ENCODE measurements around the gene ESRRA. TPM values are rescaled to one million over a fixed set of nuclear protein-coding genes. Genes with fewer than 3 reads are reported as not detected.
A peak's percentile ranks its signal among the peaks of the same experiment; 100 is the strongest.

The ESRRA gene
- total and polyA plus RNA-seq, 10 of the 15 experiments (the other 5 are each of a cell fraction or from before 2014, with no cell fraction given): 0.32 to 48.9 (median 12.6) TPM

DNA sequence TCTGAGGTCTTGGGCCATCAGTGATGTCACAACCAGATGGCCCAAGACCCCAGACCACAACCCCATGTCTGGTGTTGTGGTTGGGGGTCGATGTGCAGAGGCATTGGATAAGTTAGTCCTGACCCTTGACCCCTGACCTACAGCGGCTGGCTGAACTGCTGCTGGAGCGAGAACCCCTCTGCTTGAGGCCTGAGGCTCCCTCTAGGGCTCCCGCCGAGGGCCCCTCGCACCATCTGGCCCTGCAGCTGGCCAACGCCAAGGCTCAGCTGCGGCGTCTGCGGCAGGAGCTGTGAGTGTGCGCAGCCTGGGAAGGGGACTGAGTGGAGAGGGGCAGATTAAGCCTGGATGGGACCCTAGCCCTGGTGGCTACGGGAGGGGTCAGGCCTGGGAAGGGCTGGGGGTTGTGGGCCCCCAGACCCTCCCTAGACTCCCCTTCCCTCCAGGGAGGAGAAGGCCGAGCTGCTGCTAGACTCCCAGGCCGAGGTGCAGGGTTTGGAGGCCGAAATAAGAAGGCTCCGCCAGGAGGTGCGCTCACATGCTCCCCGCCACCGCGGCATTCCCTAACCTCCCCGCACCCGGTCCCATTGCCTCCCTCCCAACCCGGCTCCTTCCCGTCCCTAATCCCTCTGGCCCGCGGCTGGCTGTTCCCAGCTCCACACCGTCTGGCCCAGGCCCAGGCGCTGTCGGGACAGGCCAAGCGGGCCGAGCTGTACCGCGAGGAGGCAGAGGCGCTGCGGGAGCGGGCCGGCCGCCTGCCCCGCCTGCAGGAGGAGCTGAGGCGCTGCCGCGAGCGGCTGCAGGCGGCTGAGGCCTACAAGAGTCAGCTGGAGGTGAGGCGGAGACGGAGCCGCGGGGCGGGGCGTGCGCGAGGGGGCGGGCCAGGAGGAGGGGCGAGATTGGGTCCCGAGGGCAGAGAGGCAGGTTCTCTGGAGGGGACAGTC is 36.8 kb downstream of the ESRRA start (continued):
- TF ChIP-seq NR2C1 (IDR thresholded peaks at IDR 0.05): peak; percentile 55
- peak; percentile 65; the same call in 1 of the 2 replicates for TF ChIP-seq TCF12 (IDR thresholded peaks at IDR 0.05; ENCODE audit: low read depth, low read length)
- TF ChIP-seq POLR2A (IDR thresholded peaks at IDR 0.05; ENCODE audit: low read depth, low read length): peak; percentile 47; the same call in 1 of the 2 replicates
- TF ChIP-seq SIN3A (IDR thresholded peaks at IDR 0.05; ENCODE audit: low read depth, low read length): no peak
- no peak for TF ChIP-seq ZNF274 (IDR thresholded peaks at IDR 0.05; ENCODE audit: insufficient read depth, insufficient read length)
- no peak for TF ChIP-seq BACH1 (IDR thresholded peaks at IDR 0.05; ENCODE audit: borderline replicate concordance)
- TF ChIP-seq, protein P1, sequence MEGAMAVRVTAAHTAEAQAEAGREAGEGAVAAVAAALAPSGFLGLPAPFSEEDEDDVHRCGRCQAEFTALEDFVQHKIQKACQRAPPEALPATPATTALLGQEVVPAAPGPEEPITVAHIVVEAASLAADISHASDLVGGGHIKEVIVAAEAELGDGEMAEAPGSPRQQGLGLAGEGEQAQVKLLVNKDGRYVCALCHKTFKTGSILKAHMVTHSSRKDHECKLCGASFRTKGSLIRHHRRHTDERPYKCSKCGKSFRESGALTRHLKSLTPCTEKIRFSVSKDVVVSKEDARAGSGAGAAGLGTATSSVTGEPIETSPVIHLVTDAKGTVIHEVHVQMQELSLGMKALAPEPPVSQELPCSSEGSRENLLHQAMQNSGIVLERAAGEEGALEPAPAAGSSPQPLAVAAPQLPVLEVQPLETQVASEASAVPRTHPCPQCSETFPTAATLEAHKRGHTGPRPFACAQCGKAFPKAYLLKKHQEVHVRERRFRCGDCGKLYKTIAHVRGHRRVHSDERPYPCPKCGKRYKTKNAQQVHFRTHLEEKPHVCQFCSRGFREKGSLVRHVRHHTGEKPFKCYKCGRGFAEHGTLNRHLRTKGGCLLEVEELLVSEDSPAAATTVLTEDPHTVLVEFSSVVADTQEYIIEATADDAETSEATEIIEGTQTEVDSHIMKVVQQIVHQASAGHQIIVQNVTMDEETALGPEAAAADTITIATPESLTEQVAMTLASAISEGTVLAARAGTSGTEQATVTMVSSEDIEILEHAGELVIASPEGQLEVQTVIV (IDR thresholded peaks at IDR 0.05; ENCODE audit: borderline replicate concordance, partially characterized antibody): no peak
- TF ChIP-seq LARP7 (IDR thresholded peaks at IDR 0.05): no peak
- TF ChIP-seq NFYA (IDR thresholded peaks at IDR 0.05; ENCODE audit: borderline replicate concordance, low read depth, low read length): no peak
- TF ChIP-seq, protein P2, sequence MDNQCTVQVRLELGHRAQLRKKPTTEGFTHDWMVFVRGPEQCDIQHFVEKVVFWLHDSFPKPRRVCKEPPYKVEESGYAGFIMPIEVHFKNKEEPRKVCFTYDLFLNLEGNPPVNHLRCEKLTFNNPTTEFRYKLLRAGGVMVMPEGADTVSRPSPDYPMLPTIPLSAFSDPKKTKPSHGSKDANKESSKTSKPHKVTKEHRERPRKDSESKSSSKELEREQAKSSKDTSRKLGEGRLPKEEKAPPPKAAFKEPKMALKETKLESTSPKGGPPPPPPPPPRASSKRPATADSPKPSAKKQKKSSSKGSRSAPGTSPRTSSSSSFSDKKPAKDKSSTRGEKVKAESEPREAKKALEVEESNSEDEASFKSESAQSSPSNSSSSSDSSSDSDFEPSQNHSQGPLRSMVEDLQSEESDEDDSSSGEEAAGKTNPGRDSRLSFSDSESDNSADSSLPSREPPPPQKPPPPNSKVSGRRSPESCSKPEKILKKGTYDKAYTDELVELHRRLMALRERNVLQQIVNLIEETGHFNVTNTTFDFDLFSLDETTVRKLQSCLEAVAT (IDR thresholded peaks at IDR 0.05): no peak
- TF ChIP-seq ZNF622 (IDR thresholded peaks at IDR 0.05): no peak
- TF ChIP-seq FOS (IDR thresholded peaks at IDR 0.05; ENCODE audit: borderline replicate concordance, extremely low read depth, insufficient read length): no peak
- TF ChIP-seq, protein P3, sequence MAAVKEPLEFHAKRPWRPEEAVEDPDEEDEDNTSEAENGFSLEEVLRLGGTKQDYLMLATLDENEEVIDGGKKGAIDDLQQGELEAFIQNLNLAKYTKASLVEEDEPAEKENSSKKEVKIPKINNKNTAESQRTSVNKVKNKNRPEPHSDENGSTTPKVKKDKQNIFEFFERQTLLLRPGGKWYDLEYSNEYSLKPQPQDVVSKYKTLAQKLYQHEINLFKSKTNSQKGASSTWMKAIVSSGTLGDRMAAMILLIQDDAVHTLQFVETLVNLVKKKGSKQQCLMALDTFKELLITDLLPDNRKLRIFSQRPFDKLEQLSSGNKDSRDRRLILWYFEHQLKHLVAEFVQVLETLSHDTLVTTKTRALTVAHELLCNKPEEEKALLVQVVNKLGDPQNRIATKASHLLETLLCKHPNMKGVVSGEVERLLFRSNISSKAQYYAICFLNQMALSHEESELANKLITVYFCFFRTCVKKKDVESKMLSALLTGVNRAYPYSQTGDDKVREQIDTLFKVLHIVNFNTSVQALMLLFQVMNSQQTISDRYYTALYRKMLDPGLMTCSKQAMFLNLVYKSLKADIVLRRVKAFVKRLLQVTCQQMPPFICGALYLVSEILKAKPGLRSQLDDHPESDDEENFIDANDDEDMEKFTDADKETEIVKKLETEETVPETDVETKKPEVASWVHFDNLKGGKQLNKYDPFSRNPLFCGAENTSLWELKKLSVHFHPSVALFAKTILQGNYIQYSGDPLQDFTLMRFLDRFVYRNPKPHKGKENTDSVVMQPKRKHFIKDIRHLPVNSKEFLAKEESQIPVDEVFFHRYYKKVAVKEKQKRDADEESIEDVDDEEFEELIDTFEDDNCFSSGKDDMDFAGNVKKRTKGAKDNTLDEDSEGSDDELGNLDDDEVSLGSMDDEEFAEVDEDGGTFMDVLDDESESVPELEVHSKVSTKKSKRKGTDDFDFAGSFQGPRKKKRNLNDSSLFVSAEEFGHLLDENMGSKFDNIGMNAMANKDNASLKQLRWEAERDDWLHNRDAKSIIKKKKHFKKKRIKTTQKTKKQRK (IDR thresholded peaks at IDR 0.05; ENCODE audit: low read depth, low read length): no peak
- peak; percentile 23; the same call in 1 of the 2 replicates for TF ChIP-seq RAD21 (IDR thresholded peaks at IDR 0.05; ENCODE audit: insufficient read depth, low read depth, low read length)
- TF ChIP-seq FOXM1 (IDR thresholded peaks at IDR 0.05; ENCODE audit: low read depth, low read length): no peak
- TF ChIP-seq ZNF217 (IDR thresholded peaks at IDR 0.05): no peak
- TF ChIP-seq ZNF384 (IDR thresholded peaks at IDR 0.05; ENCODE audit: borderline replicate concordance, low read depth, low read length): no peak
- TF ChIP-seq HDAC2 (IDR thresholded peaks at IDR 0.05): no peak
- TF ChIP-seq, protein P4, sequence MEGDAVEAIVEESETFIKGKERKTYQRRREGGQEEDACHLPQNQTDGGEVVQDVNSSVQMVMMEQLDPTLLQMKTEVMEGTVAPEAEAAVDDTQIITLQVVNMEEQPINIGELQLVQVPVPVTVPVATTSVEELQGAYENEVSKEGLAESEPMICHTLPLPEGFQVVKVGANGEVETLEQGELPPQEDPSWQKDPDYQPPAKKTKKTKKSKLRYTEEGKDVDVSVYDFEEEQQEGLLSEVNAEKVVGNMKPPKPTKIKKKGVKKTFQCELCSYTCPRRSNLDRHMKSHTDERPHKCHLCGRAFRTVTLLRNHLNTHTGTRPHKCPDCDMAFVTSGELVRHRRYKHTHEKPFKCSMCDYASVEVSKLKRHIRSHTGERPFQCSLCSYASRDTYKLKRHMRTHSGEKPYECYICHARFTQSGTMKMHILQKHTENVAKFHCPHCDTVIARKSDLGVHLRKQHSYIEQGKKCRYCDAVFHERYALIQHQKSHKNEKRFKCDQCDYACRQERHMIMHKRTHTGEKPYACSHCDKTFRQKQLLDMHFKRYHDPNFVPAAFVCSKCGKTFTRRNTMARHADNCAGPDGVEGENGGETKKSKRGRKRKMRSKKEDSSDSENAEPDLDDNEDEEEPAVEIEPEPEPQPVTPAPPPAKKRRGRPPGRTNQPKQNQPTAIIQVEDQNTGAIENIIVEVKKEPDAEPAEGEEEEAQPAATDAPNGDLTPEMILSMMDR (IDR thresholded peaks at IDR 0.05 in 2 of 3, conservative IDR thresholded peaks at IDR 0.05 in 1 of 3; ENCODE audit: control insufficient read depth in 2 of 3, extremely low read depth in 1 of 3, insufficient read depth in 1 of 3, low read depth in 3 of 3, low read length in 3 of 3): peak; percentile 21 to 31 (median 29); a peak in 3 of 6 replicates
- no peak for TF ChIP-seq MTA2 (IDR thresholded peaks at IDR 0.05; ENCODE audit: low read depth)
- 0 out of 2 replicates have a peak, but pooled peaks have one; percentile 19 for TF ChIP-seq NR2F1 (conservative IDR thresholded peaks at IDR 0.05)
